Measurements from ENCODE around the gene MAEL.

The MAEL gene

DNA sequence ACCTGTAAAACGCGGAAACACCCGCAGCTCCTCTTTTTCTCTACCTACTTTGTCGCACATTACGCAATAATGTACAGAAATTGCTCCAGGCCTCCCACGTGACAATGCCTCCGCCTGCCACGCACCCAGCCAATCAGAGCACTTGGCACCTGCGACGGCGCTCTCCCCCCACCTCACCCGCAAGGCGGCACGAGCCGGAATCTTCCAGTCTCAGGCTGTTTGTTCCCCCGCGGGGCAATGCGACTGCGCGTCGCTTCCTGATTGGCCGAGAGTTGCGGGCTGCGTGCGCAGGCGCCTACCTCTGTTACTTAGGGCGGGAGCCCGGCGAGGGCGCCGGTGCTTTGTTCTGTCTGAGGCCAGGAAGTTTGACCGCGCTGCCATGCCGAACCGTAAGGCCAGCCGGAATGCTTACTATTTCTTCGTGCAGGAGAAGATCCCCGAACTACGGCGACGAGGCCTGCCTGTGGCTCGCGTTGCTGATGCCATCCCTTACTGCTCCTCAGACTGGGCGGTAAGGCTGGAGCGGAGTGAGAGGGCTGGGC is at the start of gene MAEL:
Gene MAEL (plus strand): TSS at position 307 of the 542 bp plus-strand sequence. CDS start 73 bp downstream, at position 380.
- no peak for DNase-seq (ENCODE audit: low read depth)

DNA sequence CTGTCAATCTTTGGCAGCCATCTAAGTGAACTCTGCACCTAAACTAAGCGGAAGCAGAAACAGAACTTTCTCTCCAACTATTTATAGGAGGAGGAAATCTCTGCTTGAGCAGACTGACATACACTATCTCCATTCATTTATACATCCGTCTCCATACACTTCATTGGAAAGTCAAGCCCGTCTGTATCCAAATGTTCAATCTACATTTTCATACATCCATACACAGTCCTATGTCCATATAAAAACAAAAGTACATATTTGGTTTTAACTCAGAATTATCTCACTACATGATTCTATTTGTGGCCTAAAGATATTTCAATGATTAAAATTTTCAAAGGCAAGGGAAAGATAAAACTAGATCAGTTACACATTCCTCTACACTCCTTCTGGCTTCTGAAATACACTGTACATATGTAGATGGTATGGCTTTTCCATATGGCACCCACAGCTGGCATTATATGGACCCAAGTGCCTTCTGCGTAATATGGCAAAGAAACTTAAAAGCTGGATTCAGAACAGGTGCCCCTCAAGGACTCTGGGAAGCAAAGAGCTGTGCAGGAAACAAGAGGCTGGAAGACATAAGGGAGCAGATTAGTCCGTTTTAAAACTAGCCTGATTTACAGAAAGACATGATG is 49.2 kb upstream of the MAEL start:
- DNase-seq (ENCODE audit: low read depth), result no peak

DNA sequence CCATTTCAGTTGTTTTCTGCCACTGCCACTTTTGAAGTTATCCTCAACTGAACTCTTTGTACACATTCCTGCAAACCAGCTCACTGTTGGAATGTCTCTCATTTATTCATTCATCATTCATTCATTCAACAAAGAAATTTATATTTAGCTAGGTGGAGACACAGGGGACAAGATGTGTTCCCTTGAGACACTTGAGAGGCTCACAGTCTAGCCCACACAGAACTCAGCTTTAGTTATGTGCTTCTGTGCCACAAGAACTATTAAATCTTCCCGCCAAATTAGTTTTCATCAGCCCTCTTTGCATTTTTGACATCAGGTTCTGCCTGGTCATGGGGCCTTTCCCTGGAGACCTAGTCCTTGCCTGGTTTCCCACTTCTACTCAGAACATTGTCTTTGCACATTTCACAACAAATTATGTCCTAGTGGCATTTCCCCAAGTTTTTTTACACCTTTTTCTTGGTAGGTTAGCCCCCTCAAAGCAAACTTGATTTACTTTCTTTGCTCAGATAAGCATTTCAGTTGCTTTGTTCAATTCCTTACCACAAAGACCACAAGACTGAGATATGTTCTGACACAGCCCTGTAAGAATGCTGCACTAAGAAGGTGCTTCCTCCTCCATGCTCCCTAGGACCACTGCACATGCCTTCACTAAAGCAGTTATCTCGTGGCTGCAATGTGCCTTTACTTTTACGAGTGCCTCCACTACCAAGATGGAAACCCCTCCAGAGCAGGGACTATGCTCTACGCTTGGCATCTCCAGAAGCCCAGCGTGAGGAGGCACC is 44.7 kb upstream of the MAEL start:
- peak; percentile 27 for DNase-seq (ENCODE audit: low read depth)

DNA sequence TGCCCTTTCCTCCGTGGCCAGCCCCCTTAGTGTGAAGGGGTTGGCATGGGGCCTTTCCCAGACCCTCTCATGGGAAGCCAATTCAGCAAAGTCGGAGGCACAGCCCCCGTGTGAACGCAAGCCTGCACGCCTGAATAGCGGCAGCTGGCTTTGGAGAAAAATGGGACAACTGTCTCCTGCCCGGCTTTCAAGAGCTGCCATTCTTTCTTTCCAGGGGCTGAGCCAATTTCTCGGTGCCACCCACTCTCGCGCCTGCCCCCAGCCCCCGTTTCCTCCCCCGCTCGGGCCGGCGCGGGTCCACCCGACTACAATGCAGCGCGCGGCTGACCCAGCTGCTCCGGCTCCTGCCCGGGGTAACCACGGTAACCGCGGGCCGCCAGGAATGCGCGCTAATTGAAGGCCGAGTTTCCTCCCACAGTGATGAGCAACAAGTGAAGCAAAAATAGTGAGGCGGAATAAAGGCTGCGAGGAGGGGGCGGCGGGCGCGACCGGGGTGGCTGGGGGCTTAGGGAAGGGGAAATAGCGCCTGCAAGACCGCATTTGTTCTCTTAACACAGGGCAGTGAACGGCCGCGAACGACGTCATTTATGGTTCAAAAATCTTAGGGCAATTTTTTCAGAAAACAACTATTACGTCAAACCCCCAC is 41.6 kb upstream of the MAEL start:
- DNase-seq (ENCODE audit: low read depth), result no peak

DNA sequence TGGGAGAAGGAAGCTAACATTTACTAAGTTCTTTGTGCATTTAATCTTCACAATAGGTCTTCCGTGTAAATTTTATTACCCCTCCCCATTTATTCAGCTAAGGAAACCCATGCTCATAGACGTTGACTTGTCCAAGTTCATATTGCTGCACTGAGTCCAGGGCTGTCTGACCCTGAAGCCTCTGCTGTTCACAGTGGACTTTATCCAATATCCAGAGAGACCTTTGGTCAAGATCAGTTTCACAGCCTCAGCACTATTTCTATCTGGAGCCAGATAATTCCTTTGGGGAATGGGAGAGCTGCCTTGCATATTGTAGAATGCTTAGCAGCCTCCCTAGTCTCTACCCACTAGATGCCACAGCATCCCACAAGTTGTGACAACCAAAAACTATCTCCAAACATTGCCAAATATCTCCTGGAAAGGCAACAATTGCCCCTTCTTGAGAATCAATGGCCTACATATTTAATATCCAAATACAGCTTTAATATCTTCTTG is 40.2 kb upstream of the MAEL start:
- DNase-seq (ENCODE audit: low read depth), result no peak

DNA sequence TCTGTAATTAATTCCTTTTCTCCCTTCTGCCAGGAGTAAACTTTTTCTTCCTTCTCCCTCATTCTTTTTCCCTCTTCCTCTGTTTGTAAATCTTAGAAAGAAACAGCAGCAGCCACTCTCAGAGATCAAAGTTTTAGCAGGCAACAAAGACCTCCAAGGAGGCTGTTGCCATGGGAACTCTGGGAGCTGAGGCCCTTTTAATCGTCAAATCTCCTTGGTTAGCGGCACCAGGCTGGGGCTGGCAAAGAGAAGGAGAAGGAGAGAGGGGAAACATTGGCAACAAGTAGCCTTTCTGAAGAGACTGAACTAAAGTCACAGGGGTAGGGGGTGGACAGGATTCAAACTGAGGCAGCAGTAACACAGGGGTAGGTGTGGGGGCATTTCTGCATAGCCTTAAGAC is 38.9 kb upstream of the MAEL start:
- DNase-seq (ENCODE audit: low read depth), result no peak

DNA sequence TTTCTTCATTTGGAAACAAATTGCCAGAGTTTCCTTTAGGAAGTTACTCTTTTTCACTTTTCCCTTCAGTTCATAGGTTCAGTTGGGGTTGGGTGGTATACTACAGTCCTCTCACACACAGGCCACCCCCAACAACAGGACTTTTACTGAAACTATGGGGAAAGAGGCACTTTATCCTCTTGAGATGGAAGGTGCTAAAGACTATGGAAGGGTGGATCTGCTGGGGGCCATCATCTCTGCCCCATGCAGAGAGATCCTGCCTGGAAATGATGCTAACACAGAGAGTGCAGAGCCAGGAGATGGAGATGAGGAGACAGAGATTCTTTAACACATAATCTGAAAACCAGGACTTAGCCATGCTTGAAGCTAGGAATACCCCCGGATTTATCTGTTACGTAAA is 38.0 kb upstream of the MAEL start:
- DNase-seq (ENCODE audit: low read depth), result no peak

DNA sequence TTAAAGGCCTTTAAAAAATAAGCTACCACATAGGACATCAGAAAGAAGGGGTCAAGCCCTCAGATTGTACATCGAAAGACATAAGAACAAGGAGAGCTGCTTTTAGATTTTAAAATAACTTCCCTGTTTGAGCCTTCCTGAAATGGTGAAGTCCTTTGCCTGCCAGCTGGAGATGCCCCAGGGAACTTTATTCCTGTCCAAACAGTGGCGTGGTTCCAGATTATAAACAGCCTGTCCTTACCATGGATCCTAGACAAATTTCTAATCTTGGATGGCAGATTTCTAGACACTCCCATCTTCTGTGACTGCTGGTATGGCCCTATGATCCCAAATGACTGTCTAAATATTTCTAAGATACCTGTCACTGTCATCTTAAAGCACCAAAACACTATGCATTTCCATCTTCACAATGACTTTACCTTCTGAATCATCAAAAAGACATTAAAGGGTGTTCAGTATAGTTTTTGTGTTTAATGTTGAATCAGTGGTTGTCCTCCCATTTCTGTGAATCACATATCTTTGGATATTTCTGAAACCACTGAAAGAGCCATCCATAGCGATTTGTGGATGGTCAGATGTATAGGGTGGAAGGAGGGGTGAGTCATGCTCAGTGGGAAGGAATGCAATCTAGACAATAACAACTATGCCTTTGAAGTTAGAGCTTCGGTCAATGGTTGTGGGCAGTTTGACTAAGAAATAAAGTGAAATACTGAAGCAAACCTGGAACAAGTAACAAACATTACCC is 36.9 kb upstream of the MAEL start:
- no peak for DNase-seq (ENCODE audit: low read depth)

DNA sequence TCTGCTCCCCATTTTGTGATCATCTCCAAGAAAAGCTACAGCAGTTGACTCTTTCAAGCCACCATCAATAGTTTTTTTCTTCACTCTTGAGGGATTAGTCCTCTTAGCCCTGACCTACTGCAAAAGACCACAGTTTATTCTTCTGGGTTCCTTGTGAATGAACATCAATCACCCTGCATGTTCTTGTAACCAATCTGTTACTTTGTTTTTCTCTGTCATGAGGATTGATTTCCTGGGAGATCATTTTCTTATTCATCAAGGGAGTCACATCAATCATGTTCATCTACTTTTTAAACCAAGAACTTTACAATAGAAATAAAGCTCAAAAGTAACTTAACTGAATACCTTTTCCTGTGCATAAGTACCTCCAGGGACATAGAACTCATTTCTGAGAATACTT is 35.6 kb upstream of the MAEL start:
- DNase-seq (ENCODE audit: low read depth), result no peak

DNA sequence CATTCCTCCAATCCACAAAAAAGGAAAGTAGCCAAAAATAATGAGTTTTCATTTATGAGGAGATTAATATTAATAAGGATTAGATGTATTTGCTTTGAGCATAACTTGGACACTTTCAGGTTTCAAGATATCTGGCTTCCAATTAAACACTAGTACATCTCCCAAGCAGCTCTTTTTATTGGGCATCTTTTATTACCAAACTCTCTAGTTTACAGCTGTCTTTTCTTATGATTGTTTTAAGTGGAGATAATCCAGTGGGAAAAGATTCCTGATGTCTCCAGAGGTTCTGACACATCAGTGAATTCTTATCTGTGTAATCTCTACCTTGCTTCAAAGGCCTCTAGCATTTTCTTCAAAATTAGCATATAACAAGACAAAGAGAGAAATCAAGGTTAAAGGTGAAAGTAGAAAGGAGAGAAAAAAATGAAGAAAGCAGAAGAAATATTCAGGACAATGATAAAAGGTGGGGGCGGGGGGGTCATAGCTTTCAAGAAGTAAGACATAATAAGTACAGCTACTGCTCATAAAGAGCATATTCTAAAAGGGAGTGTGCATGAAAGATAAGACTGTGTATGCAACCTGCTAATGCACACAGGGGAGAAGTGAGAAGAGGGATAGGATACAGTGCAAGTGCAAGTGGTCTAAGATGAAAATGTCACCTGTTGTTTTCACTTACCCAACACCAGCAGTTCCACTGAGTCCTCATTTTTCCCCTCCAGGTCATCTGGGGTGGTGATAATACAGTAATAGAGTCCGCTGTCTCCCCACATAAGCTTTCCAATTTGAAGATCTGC is 32.8 kb upstream of the MAEL start:
- DNase-seq (ENCODE audit: low read depth), result no peak

DNA sequence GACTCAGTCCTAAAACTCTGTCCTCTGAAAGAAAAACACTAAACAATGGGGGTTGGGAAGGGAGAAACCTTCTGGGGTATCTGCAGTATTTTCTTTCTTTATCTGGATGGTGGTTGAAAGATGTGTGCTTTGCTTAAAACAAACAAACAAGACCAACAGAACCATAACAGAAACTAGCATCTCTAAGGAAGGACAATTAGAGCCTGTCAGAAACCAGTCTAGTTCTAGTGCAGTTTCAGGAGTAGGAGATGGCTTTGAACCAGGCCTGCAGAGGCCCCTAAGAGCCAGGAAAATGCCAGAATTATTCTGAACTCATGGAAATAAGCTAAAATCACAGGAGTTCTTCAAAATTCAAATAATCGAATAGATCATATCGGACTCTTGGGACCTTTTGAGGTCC is 32.2 kb upstream of the MAEL start:
- no peak for DNase-seq (ENCODE audit: low read depth)

DNA sequence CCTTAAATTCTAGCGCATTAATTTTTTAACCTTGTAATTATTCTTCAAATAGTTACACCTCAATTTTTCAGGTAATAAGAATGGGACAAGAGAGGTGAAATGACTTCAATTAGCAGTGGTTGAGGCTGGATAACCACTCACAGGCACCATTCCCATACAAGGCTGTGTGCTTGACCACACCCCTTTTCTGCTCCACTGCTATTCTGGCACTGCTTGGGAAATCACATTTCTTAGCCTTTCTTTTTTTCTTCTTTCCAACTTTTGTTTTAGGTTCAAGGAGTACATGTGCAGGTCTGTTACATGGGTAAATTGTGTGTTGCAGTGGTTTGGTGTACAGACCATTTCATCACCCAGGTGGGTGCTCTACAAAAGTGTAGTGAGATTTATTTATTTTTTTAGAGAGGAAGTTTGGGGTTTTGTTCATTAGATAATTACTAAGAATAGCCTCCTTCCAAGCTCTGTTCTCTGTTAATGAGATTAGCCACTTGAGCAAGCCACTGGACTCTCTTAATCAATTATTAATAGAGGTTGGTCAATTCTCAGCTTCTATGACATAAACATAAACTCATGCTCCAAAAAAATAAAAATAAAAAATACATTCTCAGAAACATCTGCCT is 28.1 kb upstream of the MAEL start:
- DNase-seq (ENCODE audit: low read depth), result no peak

DNA sequence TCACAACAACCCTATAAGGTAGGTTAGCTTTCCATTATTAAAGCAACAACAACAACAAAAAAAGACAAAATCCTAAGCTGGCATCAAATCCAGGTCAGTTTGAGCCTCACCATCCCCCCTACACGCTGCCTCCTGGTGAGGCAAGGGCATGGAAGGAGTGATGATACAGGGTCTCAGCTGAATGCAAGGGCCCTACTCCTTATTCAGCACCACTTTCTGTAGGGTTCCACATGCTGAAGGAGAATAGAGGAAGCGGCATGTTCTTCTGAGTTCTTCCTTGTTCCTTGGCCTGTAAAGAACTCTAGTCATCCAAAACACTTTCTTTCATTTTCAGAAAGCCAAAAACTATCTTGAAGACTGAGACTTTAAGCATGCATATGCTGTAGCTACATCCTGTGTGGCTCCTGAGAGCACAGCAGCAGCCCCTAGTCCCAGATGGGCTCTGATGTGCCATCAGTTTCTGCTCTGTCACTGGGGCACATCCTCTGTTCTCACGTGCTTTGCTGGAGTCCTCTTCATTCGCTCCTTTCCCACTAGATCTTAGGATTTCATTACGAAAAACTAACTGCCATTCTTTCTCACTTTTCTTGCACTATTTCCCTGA is 19.9 kb upstream of the MAEL start:
- DNase-seq (ENCODE audit: low read depth), result no peak

DNA sequence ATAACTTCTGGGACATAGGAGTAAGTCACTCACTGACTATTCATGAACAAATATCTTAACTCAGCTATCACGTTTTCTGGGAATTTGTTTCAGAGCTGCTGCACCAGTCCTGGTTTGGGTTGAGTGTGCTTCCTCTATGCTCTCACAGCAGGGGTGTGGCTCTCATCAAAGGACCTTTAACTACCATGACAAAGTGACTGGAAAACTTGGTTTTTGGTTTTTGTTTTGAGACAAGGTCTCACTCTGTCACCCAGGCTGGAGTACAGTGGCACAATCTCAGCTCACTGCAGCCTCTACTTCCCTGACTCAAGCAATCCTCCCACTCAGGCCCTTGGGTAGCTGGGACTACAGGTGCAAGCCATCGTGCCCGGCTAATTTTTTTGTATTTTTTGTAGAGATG is 17.8 kb upstream of the MAEL start:
- no peak for DNase-seq (ENCODE audit: low read depth)

DNA sequence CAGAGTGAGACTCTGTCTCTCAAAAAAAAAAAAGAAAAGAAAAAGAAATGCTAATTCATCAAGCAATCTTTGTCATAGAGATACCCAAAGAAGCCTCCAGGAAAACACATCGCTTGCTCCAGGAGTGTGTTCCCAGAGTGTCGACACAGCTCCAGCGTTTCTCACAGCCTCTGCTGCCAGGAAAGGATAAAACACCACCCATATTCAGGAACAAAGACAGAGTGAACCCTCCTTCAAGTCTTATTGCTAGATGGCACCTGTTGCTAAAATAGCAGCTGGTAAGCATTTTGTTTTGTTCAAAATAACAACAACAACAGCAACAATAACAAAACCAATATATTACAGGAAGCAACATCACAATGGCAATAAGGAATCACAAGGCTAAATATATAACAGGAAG is 16.9 kb upstream of the MAEL start:
- DNase-seq (ENCODE audit: low read depth), result no peak

DNA sequence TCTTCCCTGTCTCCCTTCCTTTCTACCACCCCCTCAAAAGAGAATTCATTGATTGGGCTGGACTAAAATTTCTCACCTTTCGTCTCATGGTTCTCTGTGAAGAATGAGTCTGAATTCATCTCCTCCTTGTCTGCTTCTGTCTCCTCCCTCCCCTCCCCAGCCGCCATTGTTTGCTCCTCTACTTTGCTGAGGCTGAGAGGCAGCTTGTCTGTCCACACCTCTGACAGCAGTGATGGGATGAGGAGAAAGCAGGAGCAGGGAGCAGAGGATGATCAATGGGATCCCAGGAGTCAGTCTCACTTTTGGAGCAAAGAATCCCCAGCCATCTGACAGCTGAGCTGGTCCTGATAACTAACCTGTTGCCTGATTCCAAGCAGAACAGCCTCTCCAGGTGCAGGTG is 16.3 kb upstream of the MAEL start:
- no peak for DNase-seq (ENCODE audit: low read depth)

DNA sequence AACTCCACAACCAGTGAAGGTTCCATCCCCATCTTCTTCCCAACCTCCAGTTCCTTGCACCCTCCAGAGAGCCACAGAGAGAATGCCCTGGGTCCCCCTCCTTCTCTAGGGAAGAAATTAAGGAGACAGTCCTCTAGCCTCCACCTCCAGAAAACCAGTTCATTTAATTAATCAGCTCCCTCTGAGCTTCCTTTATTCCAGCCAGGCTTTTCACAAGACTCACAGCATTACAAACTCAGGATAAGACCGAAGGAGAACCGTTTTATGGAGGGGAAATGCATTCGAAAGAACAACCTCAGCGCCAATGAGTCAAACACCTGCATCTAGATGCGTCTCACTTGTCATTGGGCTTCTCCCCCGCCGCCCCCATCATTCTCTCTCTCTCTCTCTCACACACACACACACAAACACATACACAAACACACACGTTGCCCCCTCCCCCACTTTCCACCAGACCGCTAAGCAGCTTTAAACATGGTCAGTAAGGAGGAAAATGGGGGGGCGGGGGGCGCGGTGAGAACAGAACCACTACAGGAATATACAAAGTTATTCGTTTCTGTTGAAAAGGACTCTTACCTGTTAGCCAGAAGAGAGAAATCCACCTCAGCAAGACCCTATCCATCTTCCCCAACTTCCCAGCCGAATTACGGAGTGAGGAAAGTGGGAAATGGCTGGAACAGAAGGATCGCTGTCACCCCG is 14.3 kb upstream of the MAEL start:
- no peak for DNase-seq (ENCODE audit: low read depth)

DNA sequence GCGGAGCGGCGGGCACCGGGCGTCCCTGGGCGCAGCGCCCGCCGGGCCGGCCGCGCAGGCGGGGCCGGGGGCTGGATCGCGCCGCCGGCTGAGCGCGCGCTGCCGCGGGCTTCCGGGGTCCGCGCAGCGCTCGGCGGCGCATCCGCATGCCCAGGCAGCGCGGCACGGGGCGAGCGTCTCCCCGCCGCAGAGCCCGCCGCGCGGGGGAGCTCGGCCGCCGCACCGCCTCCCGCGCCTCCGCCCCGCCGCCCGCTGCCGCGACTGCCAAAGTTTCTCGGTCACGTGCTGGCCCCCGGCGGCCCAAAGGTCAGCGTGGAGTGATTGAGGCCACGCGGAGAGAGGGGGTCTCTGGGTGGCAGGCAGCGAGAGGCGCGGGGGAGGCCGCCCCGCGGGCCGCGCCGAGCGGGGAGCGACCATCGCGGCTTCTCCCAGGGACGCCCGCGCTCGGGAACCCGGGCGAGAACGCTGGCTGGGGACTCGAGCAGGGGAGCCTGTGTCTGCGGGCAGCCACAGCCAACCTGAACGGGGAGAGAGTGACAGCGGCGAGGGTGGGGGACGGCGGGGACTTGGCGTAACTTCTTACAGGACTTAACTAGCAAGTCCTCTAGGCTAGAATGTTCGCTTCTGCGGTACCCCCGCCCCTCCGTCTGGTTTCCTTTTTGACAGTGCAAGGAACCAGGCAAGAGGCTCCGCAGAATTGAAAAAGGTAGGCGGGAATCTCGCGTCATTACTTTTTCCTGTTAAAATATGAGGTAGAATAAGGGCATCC is 13.5 kb upstream of the MAEL start, which contains the start of gene ILDR2:
Gene ILDR2 (minus strand): TSS at position 180 of the 769 bp plus-strand sequence. CDS start 272 bp downstream, outside the sequence.
- no peak for DNase-seq (ENCODE audit: low read depth)

DNA sequence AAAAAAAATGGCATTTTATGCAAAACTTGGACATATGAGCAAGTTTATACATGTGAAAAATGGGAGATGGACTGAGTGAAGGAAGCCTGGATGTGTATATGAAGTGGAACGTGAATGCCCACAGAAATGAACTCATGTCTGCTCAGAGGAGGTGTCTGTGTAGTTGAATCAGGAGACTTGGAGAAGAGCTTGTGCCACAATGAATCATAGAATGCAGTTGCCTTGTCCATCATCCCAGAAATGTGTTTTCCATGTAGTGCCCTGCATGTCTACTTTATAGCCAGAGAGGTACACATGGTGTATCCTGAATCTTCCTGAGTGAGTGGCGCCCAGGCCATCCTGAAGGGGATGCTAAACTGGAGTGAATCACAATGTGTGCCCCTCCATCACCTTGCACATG is 11.1 kb upstream of the MAEL start:
- DNase-seq (ENCODE audit: low read depth), result no peak

All from CMK (cell line).